ENCODE results near the gene IGFBP2.
A peak's percentile ranks its signal among the peaks of the same experiment; 100 is the strongest.

IGFBP2 gene

GRCh38 chr2:216658757-216659156, 25.5 kb downstream of the IGFBP2 start:
- Histone ChIP-seq H3K4me3 (no peak overlapping the region), H3K27ac (peak overlapping the region in 1 of 21 experiments; percentile 22)

DNA sequence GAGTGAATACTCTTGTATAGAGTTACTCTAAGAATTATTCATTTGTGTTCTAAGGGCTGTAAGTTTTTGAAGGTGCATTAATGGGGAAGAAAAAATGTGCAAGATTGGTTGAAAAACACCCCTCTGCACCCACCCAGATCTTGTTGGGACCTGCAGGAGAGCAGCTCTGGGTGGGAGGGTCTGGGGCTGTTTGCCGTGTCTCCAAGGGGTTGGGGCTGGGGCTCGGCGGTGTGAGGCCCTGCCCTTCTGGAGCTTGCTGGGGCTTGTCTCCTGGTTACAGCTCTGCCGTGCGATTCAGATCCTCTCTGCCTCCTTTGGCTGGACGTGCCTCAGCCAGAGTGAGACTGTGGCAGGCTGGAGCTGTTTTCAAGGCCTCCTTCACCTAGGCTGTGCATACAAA, 26.1 kb downstream of the IGFBP2 start:
- Histone ChIP-seq H3K4me3 (no peak overlapping the region), H3K27ac (peak overlapping the region in 1 of 21 experiments; percentile 22)

- no peak overlapping the region for H3K4me3 ChIP-seq
- no peak overlapping the region for H3K27ac ChIP-seq
Observed at GRCh38 chr2:216660496-216660895, 27.3 kb downstream of the IGFBP2 start.

DNA sequence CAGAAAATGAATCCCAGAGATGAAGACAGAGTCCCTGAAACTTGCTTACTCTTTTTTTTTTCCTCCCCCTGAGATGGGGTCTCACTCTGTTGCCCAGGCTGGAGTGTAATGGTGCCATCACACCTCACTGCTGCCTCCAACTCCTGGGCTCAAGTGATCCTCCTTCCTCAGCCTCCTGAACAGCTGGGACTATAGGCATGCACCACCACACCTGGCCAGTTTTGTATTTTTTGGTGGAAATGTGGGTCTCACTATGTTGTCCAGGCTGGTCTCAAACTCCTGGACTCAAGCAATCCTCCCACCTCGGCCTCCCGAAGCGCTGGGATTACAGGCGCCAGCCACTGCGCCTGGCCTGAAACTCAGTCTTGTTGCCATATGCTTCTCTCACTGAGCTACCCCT, 27.8 kb downstream of the IGFBP2 start:
- no peak overlapping the region for H3K27ac ChIP-seq
- H3K4me3 ChIP-seq = no peak overlapping the region

DNA sequence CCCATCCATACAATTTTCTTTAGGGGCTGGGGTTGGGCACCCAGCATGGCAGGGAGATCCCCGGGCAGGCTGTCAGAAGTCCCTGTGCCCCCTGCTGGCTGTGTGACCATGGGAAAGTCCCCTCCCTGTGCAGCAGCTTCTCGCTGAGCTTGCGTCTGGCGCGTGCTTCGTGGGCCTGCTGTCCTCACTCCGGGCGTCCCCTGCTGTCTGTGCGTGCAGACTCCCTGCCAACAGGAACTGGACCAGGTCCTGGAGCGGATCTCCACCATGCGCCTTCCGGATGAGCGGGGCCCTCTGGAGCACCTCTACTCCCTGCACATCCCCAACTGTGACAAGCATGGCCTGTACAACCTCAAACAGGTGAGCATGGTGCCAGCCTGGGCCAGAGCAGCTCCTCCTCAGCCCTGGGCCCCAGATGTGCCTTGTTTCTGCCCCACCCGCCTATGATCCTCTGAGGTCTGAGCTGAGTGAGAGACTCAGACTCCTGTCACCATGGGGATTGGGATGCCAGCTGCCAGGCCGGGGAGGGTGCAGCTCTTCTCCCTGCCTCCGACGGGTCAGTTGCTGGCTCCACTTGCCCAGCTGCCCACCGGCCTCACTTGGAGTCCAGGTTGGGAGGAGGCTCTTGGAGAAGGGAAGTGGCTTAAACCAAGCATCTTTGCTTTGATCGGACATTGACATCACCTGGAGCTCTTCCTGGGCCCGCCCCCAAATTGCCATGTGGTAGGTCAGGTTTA, 28.6 kb downstream of the IGFBP2 start:
- no peak overlapping the region for H3K4me3 ChIP-seq
- H3K27ac ChIP-seq = no peak overlapping the region

GRCh38 chr2:216663106-216663505, 29.9 kb downstream of the IGFBP2 start:
- H3K27ac ChIP-seq = no peak overlapping the region

GRCh38 chr2:216663846-216664245, 30.6 kb downstream of the IGFBP2 start:
- H3K4me3 ChIP-seq = no peak overlapping the region
- H3K27ac ChIP-seq = no peak overlapping the region

More at GRCh38 chr2:216663106-216663505, 29.9 kb downstream of the IGFBP2 start:
- no peak overlapping the region for H3K4me3 ChIP-seq

- H3K4me3 ChIP-seq = no peak overlapping the region
- peak overlapping the region in 2 of 21 experiments; percentile 4 to 69 for H3K27ac ChIP-seq
Observed at GRCh38 chr2:216664593-216665034, 31.4 kb downstream of the IGFBP2 start.

GRCh38 chr2:216665242-216665641, 32.0 kb downstream of the IGFBP2 start:
- H3K27ac ChIP-seq = peak overlapping the region in 4 of 21 experiments; percentile 4 to 69 (median 42)
- H3K4me3 ChIP-seq = no peak overlapping the region

GRCh38 chr2:216665717-216666116, 32.5 kb downstream of the IGFBP2 start:
- peak overlapping the region in 2 of 21 experiments; percentile 14 to 39 for H3K27ac ChIP-seq
- no peak overlapping the region for H3K4me3 ChIP-seq

DNA sequence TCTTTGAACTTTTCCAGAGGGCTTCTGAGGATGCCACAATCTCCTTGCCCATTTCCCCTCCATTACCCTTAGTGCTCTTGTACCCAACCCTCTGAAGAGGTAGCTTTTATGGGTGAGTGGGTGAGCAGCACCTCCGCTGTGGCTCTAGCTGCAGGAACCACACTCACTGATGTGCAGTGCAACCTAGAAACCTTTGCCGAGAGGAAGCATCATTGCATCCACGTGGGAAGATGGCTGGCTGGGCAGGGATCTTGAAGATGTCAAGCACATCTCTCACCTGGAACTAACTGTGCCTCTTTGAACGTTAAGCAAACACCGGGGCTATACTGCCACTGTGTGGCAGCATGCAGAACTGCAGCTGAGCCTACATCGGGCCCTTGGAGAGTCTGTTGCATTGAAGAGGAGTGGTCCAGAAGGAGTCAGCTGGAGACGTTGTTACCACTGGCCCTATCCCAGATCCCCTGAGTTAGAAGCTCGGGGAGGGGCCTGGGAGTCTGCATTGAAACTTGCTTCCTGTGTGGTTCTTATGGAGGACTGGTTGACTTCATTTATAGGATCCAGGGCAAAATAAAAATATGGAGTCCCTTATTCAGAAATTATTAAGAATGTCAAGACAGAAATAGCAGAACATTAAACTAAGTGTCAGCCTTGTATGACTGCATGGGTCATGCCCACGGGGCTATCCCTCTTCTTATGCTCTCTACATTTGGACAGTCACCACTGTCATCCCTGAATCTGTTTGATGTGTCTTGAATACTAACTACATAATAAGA, 33.4 kb downstream of the IGFBP2 start:
- Histone ChIP-seq H3K4me3 (no peak overlapping the region), H3K27ac (no peak overlapping the region)

GRCh38 chr2:216670266-216671080, 37.3 kb downstream of the IGFBP2 start:
- Histone ChIP-seq H3K27ac (no peak overlapping the region), H3K4me3 (no peak overlapping the region)

DNA sequence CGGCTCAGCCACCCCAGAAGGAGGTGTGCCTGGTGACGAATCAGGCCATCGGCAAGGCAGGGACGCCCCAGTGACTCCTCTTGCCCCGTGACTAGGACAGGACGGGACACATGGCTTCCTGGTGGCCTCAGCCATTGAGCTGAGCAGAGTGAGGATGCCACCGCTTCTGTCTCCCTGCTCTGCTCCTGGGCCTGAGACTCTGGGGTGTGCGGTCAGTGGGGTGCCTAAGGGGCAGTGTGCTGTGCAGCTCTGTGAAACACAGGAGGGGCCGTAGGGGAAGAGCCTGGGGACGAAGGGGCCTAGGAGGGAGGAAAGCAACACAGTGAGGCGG, 37.8 kb downstream of the IGFBP2 start:
- Histone ChIP-seq H3K4me3 (no peak overlapping the region), H3K27ac (peak overlapping the region in 1 of 21 experiments; percentile 22)

GRCh38 chr2:216671791-216672343, 38.6 kb downstream of the IGFBP2 start:
- no peak overlapping the region for H3K4me3 ChIP-seq
- H3K27ac ChIP-seq = no peak overlapping the region

DNA sequence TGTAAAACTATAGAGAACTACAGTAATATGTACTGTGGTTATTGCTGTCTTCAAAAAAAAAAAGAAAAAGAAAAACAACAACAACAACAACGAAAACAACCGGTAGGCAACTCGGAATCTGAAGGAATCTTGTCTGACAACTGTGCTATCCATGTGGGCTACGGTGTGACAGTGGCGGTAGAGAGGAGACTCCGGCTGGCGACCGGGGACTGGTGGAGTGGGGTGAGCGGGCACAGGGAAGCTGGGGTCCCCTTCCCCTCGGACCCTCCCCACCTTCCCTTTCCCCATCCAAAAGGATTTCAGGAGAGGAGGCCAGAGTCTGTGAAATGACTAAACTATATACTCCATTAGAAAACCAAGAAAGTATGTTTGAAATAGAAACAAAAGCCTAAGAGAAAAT, 39.2 kb downstream of the IGFBP2 start:
- Histone ChIP-seq H3K27ac (no peak overlapping the region), H3K4me3 (no peak overlapping the region)

- Histone ChIP-seq H3K27ac (no peak overlapping the region), H3K4me3 (no peak overlapping the region)
Observed at GRCh38 chr2:216673021-216673420, 39.8 kb downstream of the IGFBP2 start.

DNA sequence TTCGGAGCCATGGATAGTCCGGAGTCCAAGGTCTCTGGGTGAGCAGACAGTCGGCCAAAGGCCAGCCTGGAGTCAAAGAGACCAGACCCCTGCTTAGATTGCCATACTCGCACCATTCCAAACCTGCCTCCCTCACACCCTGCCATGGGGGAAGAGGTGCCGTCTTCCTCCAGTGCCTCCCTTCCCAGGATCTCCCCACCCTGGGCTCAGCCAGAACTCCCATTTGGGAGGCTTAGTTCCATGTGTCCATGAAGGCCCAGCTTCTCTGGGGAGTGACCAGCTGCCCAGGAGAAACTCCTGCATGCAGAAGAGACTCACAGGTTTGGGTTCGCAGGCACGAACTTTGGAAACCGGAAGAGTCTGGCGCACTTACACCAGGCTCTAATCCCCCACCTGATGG, 40.4 kb downstream of the IGFBP2 start:
- Histone ChIP-seq H3K27ac (no peak overlapping the region), H3K4me3 (no peak overlapping the region)

DNA sequence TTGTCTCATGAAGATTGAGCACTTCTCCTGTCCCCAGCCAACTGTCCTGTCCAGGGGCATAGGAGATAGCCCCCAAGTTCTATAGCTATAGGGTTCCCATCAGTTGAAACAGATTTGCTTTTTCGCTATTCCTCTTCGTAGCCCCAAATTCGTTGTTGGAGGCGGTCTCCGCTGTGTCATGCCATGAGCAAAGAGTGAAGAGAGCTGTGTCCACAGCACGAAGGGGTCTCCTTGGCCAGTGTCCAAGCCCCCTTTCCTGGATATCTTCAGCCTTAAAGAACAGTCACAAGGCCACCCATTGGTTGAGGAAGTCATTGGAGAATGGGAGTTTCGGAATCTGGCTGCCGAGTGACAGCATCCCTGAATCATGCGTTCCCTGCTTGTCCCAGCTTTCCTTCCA, 41.2 kb downstream of the IGFBP2 start:
- H3K27ac ChIP-seq = no peak overlapping the region

GRCh38 chr2:216676630-216677029, 43.4 kb downstream of the IGFBP2 start:
- H3K27ac ChIP-seq = no peak overlapping the region
- no peak overlapping the region for H3K4me3 ChIP-seq

More for the DNA sequence above, 41.2 kb downstream of the IGFBP2 start:
- no peak overlapping the region for H3K4me3 ChIP-seq

All from skin epidermis (tissue), 12 donors.